GM19328 (cell line): Measurements from ENCODE around the gene SLC25A22.
A peak's percentile ranks its signal among the peaks of the same experiment; 100 is the strongest.

Experiments used
- ATAC-seq: cut with Tn5 transposase; IDR thresholded peaks from one replicate; pipeline ENCODE4 v1.9.1; 2021; ENCODE audit warnings: mild to moderate bottlenecking, moderate library complexity; ENCODE audit not compliant: unreplicated experiment

The SLC25A22 gene

DNA sequence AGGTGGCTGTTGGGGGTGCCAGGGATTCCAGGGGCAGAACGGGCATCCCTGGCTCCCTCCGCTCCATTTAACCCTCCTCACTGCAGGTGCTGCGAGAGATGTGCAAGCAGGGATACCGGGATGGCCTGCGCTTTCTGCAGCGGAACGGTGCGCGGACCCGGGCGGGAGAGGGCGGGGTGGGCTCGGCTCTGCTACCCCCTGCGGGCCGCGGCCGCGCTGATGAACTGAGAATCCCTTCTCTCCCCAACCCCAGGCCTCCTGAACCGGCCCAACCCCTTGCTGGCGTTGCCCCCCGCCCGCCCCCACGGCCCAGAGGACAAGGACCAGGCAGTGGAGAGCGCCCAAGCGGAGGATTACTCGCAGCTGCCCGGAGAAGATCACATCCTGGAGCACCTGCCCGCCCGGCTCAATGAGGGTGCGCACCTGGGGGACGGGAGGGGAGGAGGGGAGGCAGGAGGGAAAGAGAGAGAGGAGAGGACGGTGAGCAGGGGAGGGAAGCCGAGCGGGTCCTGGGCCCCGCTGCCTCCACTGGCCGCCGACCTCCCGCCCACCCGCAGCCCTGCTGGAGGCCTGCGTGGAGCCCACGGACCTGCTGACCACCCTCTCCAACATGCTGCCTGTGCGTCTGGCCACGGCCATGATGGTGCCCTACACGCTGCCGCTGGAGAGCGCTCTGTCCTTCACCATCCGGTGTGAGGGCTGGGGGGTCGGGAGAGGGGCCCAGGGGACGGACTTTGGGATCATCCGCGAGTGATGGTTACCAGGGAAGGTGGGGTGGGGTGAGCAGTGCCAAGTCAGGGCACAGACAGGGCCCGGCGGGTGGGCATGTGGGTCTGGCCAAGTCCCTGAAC, 25.6 kb upstream of the SLC25A22 start:
- ATAC-seq, result no peak

DNA sequence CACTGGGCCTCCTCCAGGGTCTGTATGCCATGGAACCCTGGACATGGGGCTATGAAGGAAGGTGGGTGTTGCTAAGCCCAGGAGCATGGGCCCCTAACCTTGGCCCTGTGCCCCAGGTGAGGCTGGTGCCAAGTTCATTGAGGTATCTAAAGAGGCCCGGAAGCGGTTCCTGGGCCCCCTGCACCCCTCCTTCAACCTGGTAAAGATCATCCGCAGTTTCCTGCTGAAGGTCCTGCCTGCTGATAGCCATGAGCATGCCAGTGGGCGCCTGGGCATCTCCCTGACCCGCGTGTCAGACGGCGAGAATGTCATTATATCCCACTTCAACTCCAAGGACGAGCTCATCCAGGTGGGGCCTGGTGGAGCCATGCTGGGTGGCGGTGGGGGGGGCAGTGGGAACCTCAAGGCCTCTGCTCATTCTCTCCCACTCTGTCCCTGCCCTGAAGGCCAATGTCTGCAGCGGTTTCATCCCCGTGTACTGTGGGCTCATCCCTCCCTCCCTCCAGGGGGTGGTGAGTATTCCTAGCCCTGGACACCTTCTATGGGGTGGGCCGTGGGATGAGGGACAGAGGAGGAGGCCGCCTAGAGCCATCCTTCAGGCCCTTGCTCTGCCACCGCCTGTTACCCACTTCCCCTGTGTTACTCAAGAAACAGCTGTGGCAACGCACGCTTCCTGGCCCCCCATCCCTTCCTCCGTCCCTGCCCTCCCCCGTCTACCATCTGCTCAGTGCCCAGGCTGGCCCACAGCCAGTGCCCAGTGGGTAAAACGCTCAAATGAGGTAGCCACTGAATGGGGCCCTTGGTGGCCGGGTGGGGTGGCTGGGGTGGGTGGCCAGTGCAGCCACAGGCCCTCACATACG, 23.7 kb upstream of the SLC25A22 start:
- no peak for ATAC-seq

- ATAC-seq, result no peak
Observed at GRCh38 chr11:820655-821511, 22.8 kb upstream of the SLC25A22 start.

- peak; percentile 59 for ATAC-seq
Observed at GRCh38 chr11:819943-820649, 22.0 kb upstream of the SLC25A22 start.

GRCh38 chr11:819129-819931, 21.2 kb upstream of the SLC25A22 start:
- ATAC-seq, result peak; percentile 67

DNA sequence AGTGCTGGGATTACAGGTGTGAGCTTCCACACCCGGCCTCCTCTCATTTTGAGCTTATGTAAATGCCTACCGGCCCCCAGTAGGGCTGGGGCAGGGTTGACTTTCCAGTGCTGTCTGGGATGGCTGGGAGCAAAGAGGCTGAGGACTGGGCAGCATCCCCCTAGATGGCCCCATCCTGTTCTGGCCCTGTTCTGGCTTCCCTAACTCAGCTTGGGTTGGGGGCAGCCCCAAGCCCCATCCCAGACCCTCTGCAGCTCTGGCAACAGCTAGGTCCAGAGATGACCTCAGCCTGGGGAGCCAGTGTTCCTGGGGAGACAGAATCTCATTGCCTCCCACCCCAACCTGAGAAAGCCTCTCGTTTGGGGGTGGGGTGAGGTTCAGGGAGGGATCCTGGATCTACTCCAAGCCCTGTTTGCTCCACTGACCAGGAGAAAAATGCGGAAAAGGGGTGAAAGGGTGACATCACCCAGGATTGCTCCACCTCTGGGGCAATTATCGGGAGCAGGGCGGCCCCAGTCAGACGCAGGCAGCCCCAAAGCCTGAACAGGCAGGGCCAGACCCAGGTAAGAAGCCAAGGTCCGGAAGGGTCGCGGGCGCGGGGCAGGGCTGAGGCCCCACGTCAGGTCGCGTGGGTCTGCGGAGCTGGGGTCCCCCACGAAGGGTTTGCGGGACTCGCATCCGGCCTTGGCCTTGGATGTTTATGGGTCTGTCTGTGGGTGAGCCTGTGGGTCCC, 20.5 kb upstream of the SLC25A22 start, which contains the start of gene PNPLA2:
Gene PNPLA2, plus strand, starts transcription at position 519 of the 733 bp plus-strand sequence. CDS start 805 bp downstream, outside the sequence.
- ATAC-seq, result no peak

DNA sequence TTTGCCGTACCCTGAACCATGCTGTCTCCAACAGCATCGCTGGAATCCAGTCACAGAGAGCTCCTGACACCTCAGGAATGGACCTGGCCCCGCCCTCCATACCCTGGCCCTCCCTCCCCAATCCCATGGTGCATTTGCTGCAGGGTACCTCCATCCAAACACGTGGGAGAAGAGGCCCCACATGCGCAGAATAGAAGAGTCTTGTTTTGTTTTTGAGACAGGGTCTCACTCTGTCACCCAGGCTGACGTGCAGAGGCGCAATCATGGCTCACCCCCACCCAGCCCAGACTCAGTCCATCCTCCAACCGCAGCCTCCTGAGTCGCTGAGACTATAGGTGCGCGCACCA, 18.3 kb upstream of the SLC25A22 start:
- ATAC-seq, result no peak

- no peak for ATAC-seq
Observed at GRCh38 chr11:815675-816432, 17.8 kb upstream of the SLC25A22 start.

DNA sequence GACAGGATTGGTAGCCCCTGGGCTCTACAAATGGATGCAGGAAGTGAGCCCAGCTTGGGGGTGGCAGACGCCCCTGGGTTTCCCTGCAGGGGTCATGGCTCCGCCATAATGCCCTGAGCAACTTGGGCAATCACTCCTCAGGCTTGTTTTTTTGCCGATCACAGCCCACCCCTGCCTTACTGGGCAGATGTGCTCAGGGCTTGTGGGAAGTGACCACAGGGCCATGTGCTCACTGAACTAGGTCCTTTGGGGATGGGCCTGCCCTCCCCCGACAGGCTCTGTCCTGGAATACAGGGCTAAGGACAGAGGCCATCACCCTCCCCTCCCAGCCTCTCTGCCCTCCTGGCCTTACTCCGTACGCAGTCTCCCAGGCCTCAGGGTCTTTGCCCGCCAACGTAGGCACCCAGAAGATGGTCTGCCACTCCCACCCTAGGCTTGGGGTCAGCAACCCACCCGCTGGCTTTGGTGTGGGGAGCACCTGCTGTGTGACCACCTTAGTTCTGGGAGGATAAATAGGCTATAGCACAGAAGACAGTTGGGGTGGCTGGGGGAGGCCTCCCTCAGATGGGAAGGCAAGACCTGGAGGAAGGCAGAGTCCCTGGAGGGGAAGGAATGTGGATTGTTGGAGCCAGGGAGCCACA, 15.5 kb upstream of the SLC25A22 start:
- no peak for ATAC-seq

- no peak for ATAC-seq
Observed at GRCh38 chr11:813072-813455, 15.0 kb upstream of the SLC25A22 start.

GRCh38 chr11:812390-812789, 14.3 kb upstream of the SLC25A22 start:
- ATAC-seq, result no peak

DNA sequence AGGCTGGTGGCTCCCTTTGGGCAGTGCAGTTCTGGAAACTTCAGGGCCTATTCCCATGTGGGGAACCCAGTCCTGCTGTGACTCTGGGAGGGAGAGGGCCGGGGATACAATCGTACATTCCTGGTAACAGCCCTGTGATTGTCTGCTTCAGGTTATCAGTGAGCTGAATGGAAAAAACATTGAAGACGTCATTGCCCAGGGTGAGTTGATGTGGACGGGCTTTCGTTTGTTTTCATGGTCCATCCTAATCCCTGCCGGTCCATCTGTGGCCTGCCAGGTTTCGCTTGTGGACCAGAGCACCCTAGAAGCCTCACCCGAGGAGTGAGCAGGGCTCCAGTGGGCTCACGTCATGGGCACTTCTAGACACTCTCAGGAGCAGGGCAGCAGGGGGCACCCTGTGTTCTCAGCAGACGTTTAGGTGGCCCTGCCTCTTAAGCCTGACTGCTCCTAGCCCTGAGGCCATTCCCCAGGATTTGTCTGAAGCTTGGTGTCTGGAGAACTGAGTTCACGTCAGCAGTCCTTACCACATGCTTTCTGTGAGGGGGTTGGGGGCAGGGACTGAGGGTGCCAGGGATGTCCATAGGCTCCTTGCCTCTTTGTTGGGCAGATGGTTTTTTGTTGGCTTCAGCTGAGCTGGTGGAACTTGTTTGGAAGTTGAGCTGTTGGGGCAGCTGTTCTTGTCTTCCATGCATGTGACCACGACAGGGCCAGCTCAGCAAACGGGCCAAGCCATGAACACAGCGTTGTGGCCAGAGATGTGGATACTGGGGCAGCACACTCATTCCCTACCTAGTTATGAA, 13.6 kb upstream of the SLC25A22 start:
- no peak for ATAC-seq

DNA sequence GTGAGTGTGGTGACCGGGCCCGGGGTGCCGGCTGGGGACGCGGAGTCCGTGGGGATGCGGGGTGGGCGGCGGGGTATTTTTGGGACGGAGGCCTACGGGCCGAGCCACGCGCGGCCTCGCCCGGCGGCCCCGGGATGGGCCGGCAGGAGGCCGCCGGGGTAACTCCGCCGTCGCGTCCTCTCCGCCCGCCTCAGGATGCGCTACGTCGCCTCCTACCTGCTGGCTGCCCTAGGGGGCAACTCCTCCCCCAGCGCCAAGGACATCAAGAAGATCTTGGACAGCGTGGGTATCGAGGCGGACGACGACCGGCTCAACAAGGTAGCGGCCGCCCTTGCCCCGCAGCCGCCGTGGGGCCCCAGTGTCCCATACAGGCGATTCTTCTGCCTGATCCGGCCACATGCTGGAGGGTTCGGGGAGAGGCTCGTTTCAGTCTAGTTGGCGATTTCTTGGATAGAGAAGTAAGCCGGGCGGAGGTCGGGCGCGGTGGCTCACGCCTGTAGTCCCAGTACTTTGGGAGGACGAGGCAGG, 12.0 kb upstream of the SLC25A22 start:
- ATAC-seq, result no peak

DNA sequence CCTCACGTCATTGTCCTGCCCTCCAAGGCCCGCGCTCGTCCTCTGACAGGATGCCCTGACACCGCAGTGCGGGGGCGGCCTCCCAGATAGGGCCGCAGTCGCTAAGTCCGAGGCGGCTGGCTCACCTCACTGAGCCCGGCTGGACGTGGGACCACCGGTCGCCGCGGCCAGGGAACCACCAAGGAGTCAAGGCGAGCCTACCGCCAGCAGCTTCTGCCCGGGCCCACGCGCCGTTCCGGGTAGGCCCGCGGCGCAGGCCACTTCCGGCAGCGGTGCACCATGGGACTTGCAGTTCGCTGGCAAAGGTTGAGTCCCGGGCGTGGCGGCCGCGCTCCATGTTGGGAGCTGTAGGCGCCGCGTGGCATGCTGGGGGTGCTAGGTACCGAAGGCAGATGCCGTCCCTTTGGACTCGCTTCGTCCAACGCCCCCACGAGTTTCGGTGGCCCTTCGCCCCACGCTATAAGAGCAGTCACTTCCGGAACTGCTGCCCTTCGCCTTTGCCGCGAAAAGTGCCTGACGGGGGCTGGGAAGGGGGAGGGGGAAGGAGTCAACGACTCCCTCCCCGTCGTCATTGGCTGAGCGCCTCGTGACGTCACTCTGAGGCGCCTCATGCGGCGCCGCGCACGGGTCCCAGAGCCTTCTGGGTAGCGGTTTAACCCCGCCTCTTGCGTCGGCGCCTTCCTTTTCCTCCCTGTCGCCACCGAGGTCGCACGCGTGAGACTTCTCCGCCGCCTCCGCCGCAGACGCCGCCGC, 11.4 kb upstream of the SLC25A22 start, which contains the start of gene RPLP2:
Gene RPLP2, plus strand, starts transcription at position 681 of the 753 bp plus-strand sequence. CDS start 268 bp downstream, outside the sequence.
- peak; percentile 66 for ATAC-seq

DNA sequence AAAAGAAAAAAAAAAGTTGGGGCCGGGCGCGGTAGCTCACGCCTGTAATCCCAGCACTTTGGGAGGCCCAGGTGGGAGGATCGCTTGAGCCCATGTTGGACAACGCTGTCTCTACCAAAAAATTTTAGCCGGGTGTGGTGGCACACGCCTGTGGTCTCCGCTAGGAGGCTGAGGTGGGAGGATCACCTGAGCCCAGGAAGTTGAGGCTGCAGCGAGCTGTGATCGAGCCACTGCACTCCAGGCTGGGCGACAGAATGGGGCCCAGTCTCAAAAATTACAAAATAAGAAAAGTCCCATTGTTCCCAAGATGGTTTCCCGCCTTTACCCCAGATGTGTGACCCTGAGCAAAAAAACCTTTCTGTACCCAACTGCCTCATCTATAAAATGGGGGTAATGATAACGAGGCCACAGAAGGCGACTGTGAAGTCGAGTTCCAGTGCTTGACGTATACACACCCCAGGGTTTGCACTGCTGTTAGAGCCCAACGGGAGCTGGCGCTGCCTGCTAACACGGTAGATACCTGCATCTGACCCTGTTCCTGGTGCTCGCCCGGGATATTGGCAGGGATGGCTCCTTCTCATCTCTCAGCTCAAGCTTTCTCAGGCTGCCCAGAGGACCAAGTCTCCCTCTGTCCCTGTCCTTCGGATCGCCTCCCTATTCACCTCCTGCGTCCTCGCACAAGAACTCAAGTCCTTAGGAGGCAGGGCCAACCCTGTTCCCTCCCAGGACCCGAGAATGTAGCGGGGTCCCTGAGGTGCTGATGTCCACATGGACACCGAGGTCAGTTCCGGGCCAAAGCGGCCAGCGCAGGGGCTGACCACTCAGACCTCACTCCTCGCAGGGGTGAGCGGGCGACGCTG, 10.6 kb upstream of the SLC25A22 start:
- no peak for ATAC-seq
